ENCODE measurements around the gene ALPL. TPM values are rescaled to one million over a fixed set of nuclear protein-coding genes. Genes with fewer than 3 reads are reported as not detected.

Gene ALPL
- total RNA-seq, 4 donors from 2014 or later = 2.8 to 6.4 (median 4.4) TPM

- Histone ChIP-seq H3K27ac (no peak overlapping the region), H3K36me3 (no peaks in the 10 kb centered on the region), H3K9me3 (no peaks in the 10 kb centered on the region), H3K4me3 (no peak overlapping the region), H3K4me1 (no peaks in the 10 kb centered on the region), H3K27me3 (no peaks in the 10 kb centered on the region)
- no peak for TF ChIP-seq POLR2A (IDR thresholded peaks at IDR 0.05)
- no peak for TF ChIP-seq CTCF (IDR thresholded peaks at IDR 0.05)
- intact Hi-C loops (cut with DNase I; ENCODE audit: low total_unique reads) = no loop called here
- DNase-seq = no peak
Observed at GRCh38 chr1:21567241-21568005, 58.2 kb downstream of the ALPL start.

GRCh38 chr1:21568006-21568746 is 59.0 kb downstream of the ALPL start:
- Histone ChIP-seq H3K27ac (no peak overlapping the region), H3K36me3 (no peaks in the 10 kb centered on the region), H3K27me3 (no peaks in the 10 kb centered on the region), H3K4me3 (no peak overlapping the region), H3K4me1 (no peaks in the 10 kb centered on the region), H3K9me3 (no peaks in the 10 kb centered on the region)
- DNase-seq = no peak
- intact Hi-C loops (cut with DNase I; ENCODE audit: low total_unique reads) = no loop called here
- no peak for TF ChIP-seq POLR2A (IDR thresholded peaks at IDR 0.05)
- TF ChIP-seq CTCF (IDR thresholded peaks at IDR 0.05) = no peak

GRCh38 chr1:21568809-21569385 is 59.7 kb downstream of the ALPL start:
- no peak for TF ChIP-seq CTCF (IDR thresholded peaks at IDR 0.05)
- no peak for TF ChIP-seq POLR2A (IDR thresholded peaks at IDR 0.05)
- H3K4me3 ChIP-seq = no peak overlapping the region
- no peak overlapping the region for H3K27ac ChIP-seq
- no peaks in the 10 kb centered on the region for H3K9me3 ChIP-seq
- DNase-seq = no peak
- H3K27me3 ChIP-seq = no peaks in the 10 kb centered on the region
- H3K36me3 ChIP-seq = no peaks in the 10 kb centered on the region
- no peaks in the 10 kb centered on the region for H3K4me1 ChIP-seq
- intact Hi-C loops (cut with DNase I; ENCODE audit: low total_unique reads) = no loop called here

GRCh38 chr1:21569820-21570527 is 60.8 kb downstream of the ALPL start:
- no peak overlapping the region for H3K4me3 ChIP-seq
- no peak for DNase-seq
- H3K36me3 ChIP-seq = no peaks in the 10 kb centered on the region
- intact Hi-C loops (cut with DNase I; ENCODE audit: low total_unique reads) = no loop called here
- H3K27me3 ChIP-seq = no peaks in the 10 kb centered on the region
- no peak overlapping the region for H3K27ac ChIP-seq
- H3K9me3 ChIP-seq = no peaks in the 10 kb centered on the region
- TF ChIP-seq POLR2A (IDR thresholded peaks at IDR 0.05) (no peak), CTCF (IDR thresholded peaks at IDR 0.05) (no peak)
- H3K4me1 ChIP-seq = no peaks in the 10 kb centered on the region

Measured in uterus (tissue), 4 donors.